ENCODE results near the gene HAX1. TPM values are rescaled to one million over a fixed set of nuclear protein-coding genes. Genes with fewer than 3 reads are reported as not detected.

Gene HAX1
- total RNA-seq, 1 experiment from 2014 or later: 80.4 TPM

DNA sequence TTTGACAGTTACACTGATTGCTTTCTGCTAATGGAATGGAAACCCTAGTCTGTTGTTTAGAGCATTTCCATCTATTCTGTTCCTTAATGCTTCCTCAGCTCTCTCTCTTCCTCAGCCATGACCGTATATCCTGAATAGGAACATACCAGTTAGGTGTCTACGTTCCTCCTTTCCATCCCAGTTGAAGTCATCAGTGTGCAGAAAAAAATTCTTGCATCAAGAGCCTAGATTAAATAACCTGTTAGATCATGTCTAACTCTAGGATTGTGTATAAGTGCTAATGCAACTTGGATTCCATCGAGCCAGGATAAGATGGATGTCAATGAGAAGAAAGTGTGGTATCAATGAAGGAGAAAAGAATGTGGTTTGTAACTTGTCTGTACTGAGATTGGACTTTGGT lies 32.9 kb upstream of the HAX1 start:
- Histone ChIP-seq H3K23ac (ENCODE audit: insufficient read length, low read depth, low read length) (no peak overlapping the region), H2AFZ (ENCODE audit: low read length) (no peak overlapping the region), H4K8ac (replicated peaks; ENCODE audit: insufficient read length, low read depth, low read length) (no peak overlapping the region), H3K18ac (ENCODE audit: insufficient read length, low read depth, low read length) (no peak overlapping the region), H4K5ac (ENCODE audit: insufficient read length, low read depth, low read length) (no peak overlapping the region), H3K27me3 (ENCODE audit: insufficient read depth, low read length) (no peaks in the 10 kb centered on the region), H2BK12ac (ENCODE audit: insufficient read length, low read depth, low read length) (no peak overlapping the region), H2BK20ac (ENCODE audit: low read depth, low read length, poor library complexity, severe bottlenecking) (no peak overlapping the region), H3K14ac (ENCODE audit: insufficient read depth, low read length) (no peak overlapping the region), H2BK120ac (ENCODE audit: low read depth, low read length, poor library complexity, severe bottlenecking) (no peak overlapping the region), H3K27ac (ENCODE audit: insufficient read length, low read depth, low read length) (no peak overlapping the region), H2BK15ac (ENCODE audit: low read depth, low read length) (no peak overlapping the region), H3K9ac (ENCODE audit: extremely low read depth, insufficient read length, low read length) (no peak overlapping the region), H3K79me2 (ENCODE audit: insufficient read depth, low read length) (peaks cover 6% of the 10 kb centered on the region; the same call in 1 of the 2 replicates), H4K91ac (ENCODE audit: insufficient read length, low read depth, low read length) (no peak overlapping the region), H2BK5ac (ENCODE audit: insufficient read length, low read length) (no peak overlapping the region), H3K9me3 (ENCODE audit: control insufficient read depth, low read depth, low read length) (no peaks in the 10 kb centered on the region), H3K56ac (ENCODE audit: insufficient read length, low read depth, low read length) (no peak overlapping the region), H3K23me2 (ENCODE audit: insufficient read length, low read depth, low read length, poor library complexity, severe bottlenecking) (no peaks in the 10 kb centered on the region), H3K4me2 (ENCODE audit: insufficient read depth, insufficient read length, low read length) (no peak overlapping the region), H2AK5ac (ENCODE audit: insufficient read length, low read length) (no peak overlapping the region), H4K20me1 (ENCODE audit: control insufficient read depth, insufficient read depth, insufficient read length) (no peaks in the 10 kb centered on the region), H3K4me1 (ENCODE audit: insufficient read depth, low read length) (no peaks in the 10 kb centered on the region; the same call in 1 of the 2 replicates), H3K4ac (ENCODE audit: low read depth, low read length) (no peak overlapping the region), H3T11ph (ENCODE audit: low read length) (no peak overlapping the region), H3K79me1 (ENCODE audit: insufficient read depth, low read depth, low read length, poor library complexity, severe bottlenecking) (peaks cover 5% of the 10 kb centered on the region)
- 0 out of 7 replicates have a peak overlapping the region, but pooled peaks of 1 of the 3 experiments have one; percentile 5 for H3K27ac Mint-ChIP-seq
- H3K4me3 Mint-ChIP-seq: no peak overlapping the region
- H3K27me3 Mint-ChIP-seq (ENCODE audit: low read depth): no peaks in the 10 kb centered on the region
- DNase-seq: no peak
- no peaks in the 10 kb centered on the region for H3K9me3 Mint-ChIP-seq
- TF ChIP-seq, protein P1, sequence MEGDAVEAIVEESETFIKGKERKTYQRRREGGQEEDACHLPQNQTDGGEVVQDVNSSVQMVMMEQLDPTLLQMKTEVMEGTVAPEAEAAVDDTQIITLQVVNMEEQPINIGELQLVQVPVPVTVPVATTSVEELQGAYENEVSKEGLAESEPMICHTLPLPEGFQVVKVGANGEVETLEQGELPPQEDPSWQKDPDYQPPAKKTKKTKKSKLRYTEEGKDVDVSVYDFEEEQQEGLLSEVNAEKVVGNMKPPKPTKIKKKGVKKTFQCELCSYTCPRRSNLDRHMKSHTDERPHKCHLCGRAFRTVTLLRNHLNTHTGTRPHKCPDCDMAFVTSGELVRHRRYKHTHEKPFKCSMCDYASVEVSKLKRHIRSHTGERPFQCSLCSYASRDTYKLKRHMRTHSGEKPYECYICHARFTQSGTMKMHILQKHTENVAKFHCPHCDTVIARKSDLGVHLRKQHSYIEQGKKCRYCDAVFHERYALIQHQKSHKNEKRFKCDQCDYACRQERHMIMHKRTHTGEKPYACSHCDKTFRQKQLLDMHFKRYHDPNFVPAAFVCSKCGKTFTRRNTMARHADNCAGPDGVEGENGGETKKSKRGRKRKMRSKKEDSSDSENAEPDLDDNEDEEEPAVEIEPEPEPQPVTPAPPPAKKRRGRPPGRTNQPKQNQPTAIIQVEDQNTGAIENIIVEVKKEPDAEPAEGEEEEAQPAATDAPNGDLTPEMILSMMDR (conservative IDR thresholded peaks at IDR 0.05): no peak
- H3K36me3 Mint-ChIP-seq (ENCODE audit: insufficient read depth in 1 of 3, low read depth in 3 of 3): peaks cover 63 to 93% (median 91%) of the 10 kb centered on the region in 3 experiments; a peak in 6 of 7 replicates
- WGBS (ENCODE audit: extremely low coverage, insufficient read length, low lambda C conversion rate): no CpG with 5 or more reads among the region's 3 CpGs
- no peaks in the 10 kb centered on the region for H3K4me1 Mint-ChIP-seq
